MM.1S (cell line): ENCODE data around the gene TRIM59.

Experiments used
- EZH2 ChIP-seq: fragments of 300-600 bp; sonication (generic); optimal IDR thresholded peaks from 2 replicates; pipeline ENCODE3; 2017; ENCODE audit warnings: low read depth, mild to moderate bottlenecking, antibody characterized with exemption, low read length, mixed read lengths
- TF ChIP-seq, protein P1 (sequence below): fragments of 300-600 bp; sonication (generic); IDR thresholded peaks from 2 replicates; pipeline ENCODE4 v1.5.1; 2016; ENCODE audit warnings: antibody characterized with exemption, low read length, mixed read lengths

DNA sequence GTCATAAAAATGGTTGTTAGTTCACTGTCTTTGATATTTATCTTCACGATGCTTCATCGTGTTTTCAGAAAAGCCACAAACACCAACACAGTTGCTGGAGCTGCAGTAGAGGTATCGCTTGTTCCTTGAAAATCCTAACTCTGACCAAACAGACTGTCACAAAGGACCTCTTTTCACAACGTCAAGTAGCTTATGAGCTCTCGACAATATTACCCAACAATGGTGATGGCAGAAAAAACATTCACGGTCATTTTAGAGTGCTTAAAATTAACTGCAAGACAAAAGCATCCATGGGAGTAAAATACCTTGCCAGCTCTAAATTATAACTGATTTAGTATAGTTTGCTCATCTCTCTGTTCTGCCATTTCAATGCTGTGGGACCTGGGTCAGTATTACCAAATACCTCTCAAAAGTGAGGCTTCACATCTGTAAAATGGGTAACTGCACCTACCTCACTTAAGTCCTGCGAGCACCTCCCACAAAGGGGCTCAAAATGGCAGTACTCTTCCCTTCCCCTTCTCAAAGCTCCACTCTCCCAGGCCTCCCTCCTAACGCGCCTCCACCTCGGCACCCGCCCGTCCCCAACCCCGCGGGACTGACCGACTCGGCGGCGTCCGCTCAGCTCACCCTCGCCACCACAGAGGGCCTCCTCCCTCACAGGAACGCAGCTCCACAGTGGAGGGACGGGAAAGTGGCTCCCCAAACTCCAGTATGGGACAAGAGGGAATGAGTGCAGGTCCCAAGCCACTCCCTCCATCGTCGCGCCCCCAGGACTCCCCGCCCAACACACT lies 546 bp downstream of the TRIM59 start:
- TF ChIP-seq, protein P1, sequence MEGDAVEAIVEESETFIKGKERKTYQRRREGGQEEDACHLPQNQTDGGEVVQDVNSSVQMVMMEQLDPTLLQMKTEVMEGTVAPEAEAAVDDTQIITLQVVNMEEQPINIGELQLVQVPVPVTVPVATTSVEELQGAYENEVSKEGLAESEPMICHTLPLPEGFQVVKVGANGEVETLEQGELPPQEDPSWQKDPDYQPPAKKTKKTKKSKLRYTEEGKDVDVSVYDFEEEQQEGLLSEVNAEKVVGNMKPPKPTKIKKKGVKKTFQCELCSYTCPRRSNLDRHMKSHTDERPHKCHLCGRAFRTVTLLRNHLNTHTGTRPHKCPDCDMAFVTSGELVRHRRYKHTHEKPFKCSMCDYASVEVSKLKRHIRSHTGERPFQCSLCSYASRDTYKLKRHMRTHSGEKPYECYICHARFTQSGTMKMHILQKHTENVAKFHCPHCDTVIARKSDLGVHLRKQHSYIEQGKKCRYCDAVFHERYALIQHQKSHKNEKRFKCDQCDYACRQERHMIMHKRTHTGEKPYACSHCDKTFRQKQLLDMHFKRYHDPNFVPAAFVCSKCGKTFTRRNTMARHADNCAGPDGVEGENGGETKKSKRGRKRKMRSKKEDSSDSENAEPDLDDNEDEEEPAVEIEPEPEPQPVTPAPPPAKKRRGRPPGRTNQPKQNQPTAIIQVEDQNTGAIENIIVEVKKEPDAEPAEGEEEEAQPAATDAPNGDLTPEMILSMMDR: no peak
- no peak for TF ChIP-seq EZH2
